Left lung (tissue), 10 donors: ENCODE data around the gene NOXO1. TPM values are rescaled to one million over a fixed set of nuclear protein-coding genes. Genes with fewer than 3 reads are reported as not detected.

ENCODE experiments used
- ATAC-seq: fragments of 200-7000 bp; cut with Tn5 transposase; one replicate; pipeline ENCODE4 v1.9.1; 2020; ENCODE audit warnings: moderate library complexity
- DNase-seq, 4 donors: peaks; one replicate each; pipeline ENCODE4 v3.0.0-alpha.2; 2013 to 2020
- H3K27ac ChIP-seq, 2 donors: fragments of 200-600 bp; sonication (generic) in 1 of 2; one replicate each; pipeline versions ENCODE4 v1.5.0 to v1.8.0; 2020 to 2021
- H3K27me3 ChIP-seq, 2 donors: fragments of 200-600 bp; sonication (generic) in 1 of 2; one replicate each; pipeline versions ENCODE4 v1.5.0 to v1.8.0; 2020 to 2021
- H3K36me3 ChIP-seq, 2 donors: fragments of 200-600 bp; sonication (generic) in 1 of 2; one replicate each; pipeline versions ENCODE4 v1.5.0 to v1.8.0; 2020 to 2021
- H3K4me1 ChIP-seq, 2 donors: fragments of 200-600 bp; one replicate each; pipeline ENCODE4 v1.8.0; 2021
- H3K4me3 ChIP-seq, 2 donors: fragments of 200-600 bp; sonication (generic) in 1 of 2; one replicate each; pipeline versions ENCODE4 v1.5.0 to v1.8.0; 2020 to 2021; ENCODE audit warnings: mild to moderate bottlenecking in 1 of 2
- H3K9me3 ChIP-seq, 2 donors: fragments of 200-600 bp; sonication (generic) in 1 of 2; one replicate each; pipeline versions ENCODE4 v1.5.0 to v1.8.0; 2020 to 2021
- CTCF ChIP-seq, 2 donors: fragments of 200-600 bp; sonication (generic) in 1 of 2; IDR thresholded peaks; one replicate each; pipeline versions ENCODE4 v1.5.0 to v1.8.0; 2021; ENCODE audit warnings: antibody characterized with exemption in 2 of 2
- intact Hi-C, 2 donors: fragments of 100-400 bp; cut with DNase I; formaldehyde crosslinking; loops; one replicate each; pipeline versions ENCODE4 v1.11.2 to v1.14.2; 2022
- polyA plus RNA-seq, 6 donors: library from polyadenylated mRNA; unstranded; fragments of 120-200 nt; gene quantifications; one replicate each; pipeline ENCODE4 v1.2.1, GENCODE V29; 2013; ENCODE audit not compliant: insufficient read length in 6 of 6
- total RNA-seq, 2 donors: library from RNA; stranded (reverse); fragmentation: NEBNext Ultra II Directional; extraction: Animal tissue kit (Norgen Biotek cat#: 25700); gene quantifications; one replicate each; pipeline ENCODE4 v1.2.1, GENCODE V29; 2021
- donor health status: DM: no; HTN: yes; CAD: no.
- donor health status: DM: no; HTN: no; CAD: no.

Gene NOXO1
- total and polyA plus RNA-seq, 8 donors = 0.30 to 5.6 (median 0.64) TPM; not detected in 2

- intact Hi-C loops = no loop called here
- DNase-seq = no peak
- no peak overlapping the region for H3K27ac ChIP-seq
- H3K27me3 ChIP-seq = no peaks in the 10 kb centered on the region
- H3K4me3 ChIP-seq = no peak overlapping the region
- ATAC-seq = no peak
- no peak for TF ChIP-seq CTCF (IDR thresholded peaks at IDR 0.05)
- H3K4me1 ChIP-seq = peaks cover under 1 to 2% of the 10 kb centered on the region in 2 donors
- H3K9me3 ChIP-seq = no peaks in the 10 kb centered on the region
- H3K36me3 ChIP-seq = no peaks in the 10 kb centered on the region
Observed at GRCh38 chr16:1953734-1954133, 27.5 kb downstream of the NOXO1 start.

GRCh38 chr16:1950559-1950958 is 30.7 kb downstream of the NOXO1 start:
- Histone ChIP-seq H3K4me3 (no peak overlapping the region), H3K27ac (no peak overlapping the region), H3K9me3 (no peaks in the 10 kb centered on the region), H3K4me1 (no peaks in the 10 kb centered on the region), H3K27me3 (no peaks in the 10 kb centered on the region), H3K36me3 (no peaks in the 10 kb centered on the region)
- ATAC-seq (no peak), DNase-seq (no peak)
- intact Hi-C loops = no loop called here
- TF ChIP-seq CTCF (IDR thresholded peaks at IDR 0.05) = no peak

GRCh38 chr16:1950047-1950446 is 31.2 kb downstream of the NOXO1 start:
- no peaks in the 10 kb centered on the region for H3K36me3 ChIP-seq
- DNase-seq (no peak), ATAC-seq (no peak)
- no peak for TF ChIP-seq CTCF (IDR thresholded peaks at IDR 0.05)
- H3K4me3 ChIP-seq = no peak overlapping the region
- H3K27me3 ChIP-seq = no peaks in the 10 kb centered on the region
- H3K9me3 ChIP-seq = no peaks in the 10 kb centered on the region
- intact Hi-C loops = no loop called here
- H3K4me1 ChIP-seq = no peaks in the 10 kb centered on the region
- H3K27ac ChIP-seq = no peak overlapping the region

- Histone ChIP-seq H3K4me3 (no peak overlapping the region), H3K4me1 (no peaks in the 10 kb centered on the region), H3K27ac (no peak overlapping the region), H3K36me3 (no peaks in the 10 kb centered on the region), H3K9me3 (no peaks in the 10 kb centered on the region), H3K27me3 (no peaks in the 10 kb centered on the region)
- no peak for DNase-seq
- no peak for TF ChIP-seq CTCF (IDR thresholded peaks at IDR 0.05)
- ATAC-seq = no peak
- intact Hi-C loops = no loop called here
Observed at GRCh38 chr16:1949507-1949906, 31.8 kb downstream of the NOXO1 start.

GRCh38 chr16:1947369-1947670 is 33.9 kb downstream of the NOXO1 start:
- Histone ChIP-seq H3K9me3 (no peaks in the 10 kb centered on the region), H3K36me3 (no peaks in the 10 kb centered on the region), H3K27ac (no peak overlapping the region), H3K4me1 (peaks cover 2 to 10% of the 10 kb centered on the region in 2 donors), H3K4me3 (no peak overlapping the region), H3K27me3 (no peaks in the 10 kb centered on the region)
- no peak for TF ChIP-seq CTCF (IDR thresholded peaks at IDR 0.05)
- intact Hi-C loops = no loop called here
- DNase-seq (no peak), ATAC-seq (no peak)
